HG03520 (cell line): ENCODE results near the gene TTLL10.

Source experiments
- ATAC-seq: cut with Tn5 transposase; IDR thresholded peaks from one replicate; pipeline ENCODE4 v1.9.1; 2021; ENCODE audit warnings: mild to moderate bottlenecking, moderate library complexity; ENCODE audit not compliant: unreplicated experiment

Gene TTLL10

DNA sequence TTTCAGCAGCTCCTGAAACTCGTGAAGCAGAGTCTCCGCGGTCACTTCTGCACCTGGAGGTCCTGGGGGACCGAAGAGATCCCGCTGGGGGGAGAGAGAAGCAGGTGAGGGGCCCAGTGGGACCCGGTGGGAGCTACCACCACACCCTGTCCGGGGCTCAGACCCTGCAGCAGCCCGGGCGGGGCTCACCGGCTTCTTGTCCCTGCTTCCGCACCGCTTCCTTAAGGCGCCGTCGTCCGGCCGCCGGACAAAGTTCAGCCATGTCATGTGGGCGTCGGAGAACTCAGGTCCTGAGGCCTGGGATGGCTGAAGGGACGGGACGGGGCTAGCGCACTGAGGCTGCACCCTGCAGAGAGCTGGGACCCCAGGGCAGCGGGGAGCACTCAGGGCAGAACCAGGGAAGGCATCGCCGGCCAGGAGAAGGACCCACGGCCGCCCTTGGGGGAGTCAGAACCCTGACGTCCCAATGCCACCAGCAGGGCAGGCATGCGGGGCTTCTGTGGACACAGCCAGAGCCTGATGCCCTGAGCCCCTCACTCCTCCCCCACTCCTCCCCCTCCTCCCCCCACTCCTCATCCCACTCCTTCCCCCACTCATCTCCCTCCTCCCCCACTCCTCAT lies 70.6 kb downstream of the TTLL10 start:
- ATAC-seq = no peak

DNA sequence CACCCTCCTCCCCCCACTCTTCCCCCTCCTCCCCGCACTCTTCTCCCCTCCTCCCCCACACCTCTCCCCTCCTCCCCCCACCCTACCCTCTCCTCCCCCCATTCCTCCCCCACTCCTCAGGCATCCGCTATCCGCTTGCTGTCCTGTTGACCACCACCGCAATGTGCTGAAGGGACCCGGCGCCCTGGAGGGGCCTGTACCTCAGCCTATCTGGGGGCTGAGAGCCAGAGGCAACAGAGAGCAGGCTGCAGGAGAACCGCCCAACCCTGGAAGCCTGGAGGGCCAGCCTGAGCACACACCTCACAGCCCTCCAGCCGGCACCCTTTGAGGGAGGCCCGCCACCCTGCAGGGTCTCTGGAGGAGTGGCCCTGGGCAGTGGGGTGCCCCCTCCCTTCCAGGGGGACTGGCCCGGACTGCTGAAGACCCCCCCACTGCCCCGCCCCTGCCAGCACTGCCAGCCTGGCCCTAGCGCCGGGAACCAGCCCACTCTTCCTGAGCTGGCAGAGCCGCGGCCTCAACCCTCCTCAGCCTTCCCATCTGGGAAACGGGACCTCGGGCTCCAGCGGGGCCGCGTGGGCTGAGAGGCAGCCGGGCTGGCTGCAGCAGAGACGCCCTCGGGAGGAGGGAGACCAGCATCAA lies 71.6 kb downstream of the TTLL10 start:
- no peak for ATAC-seq

DNA sequence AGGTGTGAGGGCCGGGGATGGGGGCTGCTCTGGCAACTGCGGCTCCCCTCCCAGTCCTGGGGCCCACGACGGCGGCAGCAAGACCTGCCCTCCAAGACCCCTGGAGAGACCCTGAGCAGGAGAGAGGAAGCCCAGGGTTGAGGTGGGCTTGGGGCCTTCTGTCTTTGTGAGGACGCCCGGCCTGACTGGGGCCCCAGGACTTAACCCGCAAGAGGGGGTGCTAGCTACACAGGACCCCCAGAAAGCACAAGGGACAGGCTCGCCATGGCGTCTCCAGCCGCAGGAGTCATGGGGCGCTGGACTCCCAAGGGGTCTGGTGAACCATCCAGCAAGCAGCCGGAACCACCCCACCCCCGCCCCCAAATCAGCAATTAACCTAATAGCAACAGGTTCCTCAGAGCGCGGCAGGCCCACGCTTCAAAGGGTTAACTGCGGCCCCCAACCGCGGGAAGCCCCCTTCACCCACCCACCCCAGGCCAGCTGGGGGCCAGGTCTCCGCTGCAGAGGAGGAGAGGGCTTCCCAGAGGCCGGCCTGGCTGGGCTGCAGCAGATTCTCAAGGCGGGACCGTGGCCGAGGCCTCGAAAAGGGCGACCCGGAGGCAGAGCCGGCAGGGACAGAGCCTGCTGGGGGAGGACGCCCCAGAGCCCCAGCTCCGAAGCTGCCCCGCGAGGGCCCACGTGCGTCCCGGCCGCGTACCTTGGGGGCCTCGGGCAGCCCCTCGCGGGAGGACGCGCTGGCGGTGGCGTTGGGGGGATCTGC lies 72.3 kb downstream of the TTLL10 start:
- ATAC-seq = no peak

- ATAC-seq = no peak
These were observed 73.1 kb downstream of the TTLL10 start, which contains the start of gene C1QTNF12 for GRCh38 chr1:1246577-1247340. Gene C1QTNF12 (minus strand): TSS chr1:1246722. CDS start chr1:1246690, 32 bp downstream.

- ATAC-seq = no peak
These were observed 73.7 kb downstream of the TTLL10 start for GRCh38 chr1:1247341-1247913.
